Keratinocyte (primary cell): ENCODE results near the gene GALNT9. TPM values are rescaled to one million over a fixed set of nuclear protein-coding genes. Genes with fewer than 3 reads are reported as not detected.

Experiments
- DNase-seq: peaks from one replicate; pipeline ENCODE4 v3.0.0-alpha.2; 2011; ENCODE audit warnings: low read depth, missing footprints, low spot score
- FAIRE-seq: peaks from 2 replicates; lab custom pipeline; 2011; peaks lifted over from hg19 to GRCh38; lab: Jason Lieb, UNC
- H2AFZ ChIP-seq: 2 replicates; pipeline ENCODE4 v1.6.0; 2012; ENCODE audit warnings: low read length, control low read depth, inconsistent platforms; ENCODE audit not compliant: control insufficient read depth
- H3K27ac ChIP-seq: 2 replicates; pipeline ENCODE4 v1.5.1; 2011; ENCODE audit warnings: low read length; ENCODE audit not compliant: control insufficient read depth, insufficient read depth
- H3K27me3 ChIP-seq: 3 replicates; pipeline ENCODE4 v1.6.0; 2011; ENCODE audit warnings: low read length; ENCODE audit not compliant: control insufficient read depth, insufficient read depth; ENCODE audit errors: extremely low read depth
- H3K36me3 ChIP-seq, 2 experiments: 2 replicates in 1 of 2; 3 replicates in 1 of 2; pipeline ENCODE4 v1.5.1; 2011; ENCODE audit warnings: low read length in 2 of 2, mild to moderate bottlenecking in 1 of 2; ENCODE audit not compliant: control insufficient read depth in 2 of 2, insufficient read depth in 2 of 2; ENCODE audit errors: extremely low read depth in 1 of 2
- H3K4me1 ChIP-seq: 3 replicates; pipeline ENCODE4 v1.5.1; 2011; ENCODE audit warnings: low read length; ENCODE audit not compliant: control insufficient read depth, insufficient read depth; ENCODE audit errors: extremely low read depth
- H3K4me2 ChIP-seq: 3 replicates; pipeline ENCODE4 v1.6.0; 2011; ENCODE audit warnings: low read depth, low read length; ENCODE audit not compliant: control insufficient read depth, insufficient read depth; ENCODE audit errors: extremely low read depth
- H3K4me3 ChIP-seq, 3 experiments: fragments of 200-600 bp in 1 of 3; sonication (generic) in 1 of 3; 2 replicates in 2 of 3; 3 replicates in 1 of 3; pipeline ENCODE4 v1.5.1; 2011 to 2016; ENCODE audit warnings: low read length in 3 of 3, mild to moderate bottlenecking in 3 of 3, control low read depth in 2 of 3, inconsistent platforms in 1 of 3, low read depth in 1 of 3, mixed read lengths in 1 of 3, mixed run types in 1 of 3, moderate library complexity in 1 of 3; ENCODE audit not compliant: control insufficient read depth in 2 of 3, insufficient read depth in 2 of 3; ENCODE audit errors: extremely low read depth in 1 of 3
- H3K79me2 ChIP-seq: 2 replicates; pipeline ENCODE4 v1.6.0; 2012; ENCODE audit warnings: low read length; ENCODE audit not compliant: control insufficient read depth, insufficient read depth
- H3K9ac ChIP-seq: 3 replicates; pipeline ENCODE4 v1.6.0; 2011; ENCODE audit warnings: low read length; ENCODE audit not compliant: control insufficient read depth, insufficient read depth; ENCODE audit errors: extremely low read depth
- H3K9me1 ChIP-seq: 3 replicates; pipeline ENCODE4 v1.6.0; 2011; ENCODE audit warnings: low read length; ENCODE audit not compliant: control insufficient read depth, insufficient read depth; ENCODE audit errors: extremely low read depth
- H3K9me3 ChIP-seq: 2 replicates; pipeline ENCODE4 v1.5.1; 2012; ENCODE audit warnings: low read depth, low read length; ENCODE audit not compliant: control insufficient read depth
- H4K20me1 ChIP-seq: 3 replicates; pipeline ENCODE4 v1.6.0; 2011; ENCODE audit warnings: low read length; ENCODE audit not compliant: control insufficient read depth, insufficient read depth; ENCODE audit errors: extremely low read depth
- EZH2 ChIP-seq: IDR thresholded peaks from one replicate; pipeline ENCODE4 v1.6.1; 2012; ENCODE audit warnings: inconsistent platforms, mild to moderate bottlenecking, low read length, moderate library complexity
- dilution Hi-C: fragments of 300-500 bp; cut with MboI; formaldehyde crosslinking; loops from one replicate; pipeline ENCODE4 v1.7.0; 2020; ENCODE audit warnings: low sequenced_read_pairs; ENCODE audit not compliant: extremely low pct_ligation_motif_present
- polyA plus RNA-seq, 5 experiments: library from polyadenylated mRNA; depleted of rRNA in 3 of 5; stranded (reverse) in 3 of 5; stranded (forward) in 1 of 5; unstranded in 1 of 5; fragments of >200 nt; gene quantifications; 1 replicate in 1 of 5; 2 replicates in 3 of 5; 3 replicates in 1 of 5; pipeline versions ENCODE4 v1.2.1 to v1.2.3, GENCODE V29; 2011 to 2012; ENCODE audit warnings: missing spikeins in 2 of 5, low read depth in 1 of 5, low replicate concordance in 1 of 5
- TF ChIP-seq, protein P1 (sequence below), 3 experiments: IDR thresholded peaks in 1 of 3; conservative IDR thresholded peaks in 1 of 3; optimal IDR thresholded peaks in 1 of 3; 2 replicates in 2 of 3; 3 replicates in 1 of 3; pipeline versions ENCODE3 to v1.5.1; 2011; ENCODE audit warnings: low read length in 3 of 3, mild to moderate bottlenecking in 3 of 3, moderate library complexity in 2 of 3, control low read depth in 1 of 3, inconsistent platforms in 1 of 3; ENCODE audit not compliant: insufficient read depth in 2 of 3; ENCODE audit errors: extremely low read depth in 1 of 3

The GALNT9 gene
- polyA plus RNA-seq, 1 donor (not counting 4 experiments of a cell fraction or from before 2014, with no cell fraction given) = not detected

DNA sequence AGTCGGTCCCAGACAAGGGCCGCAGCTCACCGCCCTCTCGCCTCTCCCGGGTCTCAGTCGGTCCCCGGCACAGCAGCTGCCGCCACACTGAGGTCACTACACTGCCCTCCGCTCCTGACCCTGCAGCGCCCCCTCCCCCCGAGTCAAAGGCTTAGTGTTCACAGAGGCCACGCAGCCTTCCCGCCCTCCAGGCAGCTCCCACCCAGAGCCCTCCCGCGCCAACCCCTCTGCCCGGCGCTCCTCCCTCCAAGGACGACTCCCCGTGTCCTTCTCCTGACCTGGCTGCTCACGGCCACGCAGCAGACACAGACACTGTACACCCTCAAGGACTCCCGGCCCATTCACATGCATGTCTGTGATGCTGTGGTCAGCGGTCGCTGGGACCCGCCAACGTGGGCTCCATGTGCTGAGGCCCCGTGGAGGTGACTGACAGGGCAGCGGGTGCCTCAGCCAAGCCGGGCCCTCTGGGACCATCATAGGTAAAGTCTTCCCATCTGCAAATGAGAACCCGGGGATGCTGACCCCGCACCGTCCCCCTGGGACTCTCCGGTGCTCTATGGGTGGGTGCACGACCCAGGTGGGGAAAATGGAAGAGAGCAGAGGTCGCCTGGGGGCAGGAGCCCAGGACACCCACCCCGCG, 16.3 kb upstream of the GALNT9 start:
- no peaks in the 10 kb centered on the region for H3K36me3 ChIP-seq
- H3K79me2 ChIP-seq = no peaks in the 10 kb centered on the region
- TF ChIP-seq EZH2 = no peak
- TF ChIP-seq, protein P1, sequence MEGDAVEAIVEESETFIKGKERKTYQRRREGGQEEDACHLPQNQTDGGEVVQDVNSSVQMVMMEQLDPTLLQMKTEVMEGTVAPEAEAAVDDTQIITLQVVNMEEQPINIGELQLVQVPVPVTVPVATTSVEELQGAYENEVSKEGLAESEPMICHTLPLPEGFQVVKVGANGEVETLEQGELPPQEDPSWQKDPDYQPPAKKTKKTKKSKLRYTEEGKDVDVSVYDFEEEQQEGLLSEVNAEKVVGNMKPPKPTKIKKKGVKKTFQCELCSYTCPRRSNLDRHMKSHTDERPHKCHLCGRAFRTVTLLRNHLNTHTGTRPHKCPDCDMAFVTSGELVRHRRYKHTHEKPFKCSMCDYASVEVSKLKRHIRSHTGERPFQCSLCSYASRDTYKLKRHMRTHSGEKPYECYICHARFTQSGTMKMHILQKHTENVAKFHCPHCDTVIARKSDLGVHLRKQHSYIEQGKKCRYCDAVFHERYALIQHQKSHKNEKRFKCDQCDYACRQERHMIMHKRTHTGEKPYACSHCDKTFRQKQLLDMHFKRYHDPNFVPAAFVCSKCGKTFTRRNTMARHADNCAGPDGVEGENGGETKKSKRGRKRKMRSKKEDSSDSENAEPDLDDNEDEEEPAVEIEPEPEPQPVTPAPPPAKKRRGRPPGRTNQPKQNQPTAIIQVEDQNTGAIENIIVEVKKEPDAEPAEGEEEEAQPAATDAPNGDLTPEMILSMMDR (optimal IDR thresholded peaks at IDR 0.05 in 1 of 3, IDR thresholded peaks at IDR 0.05 in 1 of 3, conservative IDR thresholded peaks at IDR 0.05 in 1 of 3; ENCODE audit: extremely low read depth in 1 of 3, insufficient read depth in 2 of 3, low read length in 3 of 3) = no peak
- DNase-seq = no peak
- H3K9ac ChIP-seq = no peak overlapping the region
- no peak overlapping the region for H2AFZ ChIP-seq
- no peak overlapping the region for H3K4me3 ChIP-seq
- no peak for FAIRE-seq
- H3K4me2 ChIP-seq = no peak overlapping the region
- no peaks in the 10 kb centered on the region for H3K4me1 ChIP-seq
- H3K27me3 ChIP-seq = peaks cover 8% of the 10 kb centered on the region
- dilution Hi-C loops = no loop called here
- no peaks in the 10 kb centered on the region for H3K9me1 ChIP-seq
- H4K20me1 ChIP-seq = no peaks in the 10 kb centered on the region
- H3K27ac ChIP-seq = no peak overlapping the region
- H3K9me3 ChIP-seq = peaks cover 7% of the 10 kb centered on the region

DNA sequence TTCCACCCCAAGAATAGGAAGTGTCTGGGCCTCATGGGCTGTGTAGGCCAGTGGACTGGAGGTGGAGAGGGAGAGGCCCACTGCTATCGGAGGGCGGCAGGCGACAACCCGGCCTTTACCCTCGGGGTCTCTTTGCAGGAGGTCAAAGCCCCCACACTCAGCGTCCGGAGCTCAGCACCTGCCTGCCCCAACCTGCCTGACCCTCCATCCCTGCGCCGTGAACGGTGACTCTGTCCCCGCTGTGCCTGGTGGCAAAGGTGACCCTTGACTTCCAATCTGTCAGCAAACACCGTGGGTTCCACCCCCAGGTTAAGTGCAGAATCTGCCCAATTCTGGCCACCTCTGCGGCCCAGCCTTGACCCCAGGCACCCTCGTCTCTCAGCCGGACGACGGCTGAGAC, 15.7 kb upstream of the GALNT9 start:
- H3K36me3 ChIP-seq = no peaks in the 10 kb centered on the region
- H3K27me3 ChIP-seq = peaks cover 8% of the 10 kb centered on the region
- dilution Hi-C loops = no loop called here
- H3K9me1 ChIP-seq = no peaks in the 10 kb centered on the region
- DNase-seq = no peak
- H3K79me2 ChIP-seq = no peaks in the 10 kb centered on the region
- TF ChIP-seq, protein P1 (optimal IDR thresholded peaks at IDR 0.05 in 1 of 3, IDR thresholded peaks at IDR 0.05 in 1 of 3, conservative IDR thresholded peaks at IDR 0.05 in 1 of 3; ENCODE audit: extremely low read depth in 1 of 3, insufficient read depth in 2 of 3, low read length in 3 of 3) = no peak
- no peak for TF ChIP-seq EZH2
- H4K20me1 ChIP-seq = no peaks in the 10 kb centered on the region
- peaks cover 7% of the 10 kb centered on the region for H3K9me3 ChIP-seq
- no peak overlapping the region for H3K27ac ChIP-seq
- FAIRE-seq = no peak
- no peak overlapping the region for H3K9ac ChIP-seq
- H3K4me3 ChIP-seq = no peak overlapping the region
- H2AFZ ChIP-seq = no peak overlapping the region
- no peaks in the 10 kb centered on the region for H3K4me1 ChIP-seq
- H3K4me2 ChIP-seq = no peak overlapping the region
